K562 (cell line): ENCODE results near the gene DCLK3. TPM values are rescaled to one million over a fixed set of nuclear protein-coding genes. Genes with fewer than 3 reads are reported as not detected.
A peak's percentile ranks its signal among the peaks of the same experiment; 100 is the strongest.

ENCODE experiments used
- ATF3 ChIP-seq, 2 experiments: fragments of 450-650 bp in 1 of 2; sonication (generic) in 1 of 2; formaldehyde crosslinking in 1 of 2; IDR thresholded peaks in 1 of 2; conservative IDR thresholded peaks in 1 of 2; 2 replicates each; pipeline versions ENCODE4 v1.6.1 to v1.8.1; 2016 to 2023; ENCODE audit warnings: mild to moderate bottlenecking in 2 of 2, moderate library complexity in 2 of 2, inconsistent platforms in 1 of 2, missing genetic modification reagents in 1 of 2
- CREM ChIP-seq: IDR thresholded peaks from 2 replicates; pipeline ENCODE4 v1.6.1; 2014; ENCODE audit warnings: antibody characterized with exemption, low read depth
- DACH1 ChIP-seq: fragments of 450-650 bp; IDR thresholded peaks from 2 replicates; pipeline ENCODE4 v1.6.1; 2018; ENCODE audit not compliant: partially characterized antibody
- DEAF1 ChIP-seq: fragments of 450-650 bp; formaldehyde crosslinking; IDR thresholded peaks from 2 replicates; pipeline ENCODE4 v1.4.0; 2020; ENCODE audit warnings: mild to moderate bottlenecking, moderate library complexity
- ILK ChIP-seq: fragments of 450-650 bp; IDR thresholded peaks from 2 replicates; pipeline ENCODE4 v1.6.1; 2016; ENCODE audit warnings: missing genetic modification characterization, low read depth, mild to moderate bottlenecking, missing compliant biosample characterization, moderate library complexity, borderline replicate concordance
- PBX2 ChIP-seq, 2 experiments: IDR thresholded peaks in 1 of 2; conservative IDR thresholded peaks in 1 of 2; 2 replicates each; pipeline ENCODE4 v1.6.1; 2016; ENCODE audit warnings: low read depth in 2 of 2, mild to moderate bottlenecking in 1 of 2, missing compliant biosample characterization in 1 of 2, missing genetic modification characterization in 1 of 2, moderate library complexity in 1 of 2
- SMC3 ChIP-seq: conservative IDR thresholded peaks from 2 replicates; pipeline ENCODE4 v1.6.1; 2011; ENCODE audit warnings: low read depth, low read length, improper control_type of control experiment; ENCODE audit not compliant: insufficient read depth
- STAG1 ChIP-seq: sonication (generic); formaldehyde crosslinking; IDR thresholded peaks from 2 replicates; pipeline ENCODE4 v1.5.0; 2020; ENCODE audit warnings: missing genetic modification reagents, borderline replicate concordance
- TBP ChIP-seq: optimal IDR thresholded peaks from 2 replicates; pipeline ENCODE3; 2011; ENCODE audit warnings: low read depth, low read length, improper control_type of control experiment
- THAP12 ChIP-seq: fragments of 250-450 bp; sonication (Bioruptor Pico); IDR thresholded peaks from 2 replicates; pipeline ENCODE4 v1.9.0; 2021; ENCODE audit warnings: mild to moderate bottlenecking, inconsistent platforms
- ZNF449 ChIP-seq: fragments of 250-450 bp; sonication (Bioruptor Pico); IDR thresholded peaks from 2 replicates; pipeline ENCODE4 v1.8.0; 2022; ENCODE audit warnings: moderate library complexity, mild to moderate bottlenecking, inconsistent platforms
- ZNF644 ChIP-seq: fragments of 200-800 bp; sonication (Bioruptor generic); IDR thresholded peaks from 2 replicates; pipeline ENCODE4 v1.6.1; 2016; ENCODE audit warnings: low read depth, missing genetic modification characterization, missing compliant biosample characterization
- polyA plus RNA-seq, 8 experiments: library from polyadenylated mRNA; depleted of rRNA in 4 of 8; stranded (reverse) in 5 of 8; unstranded in 3 of 8; fragments of >200 nt; fragmentation: Nextera tagmentation in 2 of 8; fragmentation: Illumina TruSeq in 1 of 8; extraction: Ambion mirVana in 2 of 8; extraction: Trizol in 1 of 8; gene quantifications; 2 replicates each; pipeline versions ENCODE4 v1.2.1 to v1.2.3, GENCODE V29; 2011 to 2014; ENCODE audit warnings: inconsistent platforms in 1 of 8, missing spikeins in 1 of 8
- total RNA-seq, 7 experiments: library from RNA; depleted of rRNA in 6 of 7; stranded (reverse); fragments of >200 nt in 6 of 7; fragmentation: Illumina TruSeq in 2 of 7; extraction: Trizol in 2 of 7; gene quantifications; 2 replicates each; pipeline versions ENCODE4 v1.2.1 to v1.2.3, GENCODE V29; 2011 to 2021; ENCODE audit warnings: low replicate concordance in 1 of 7

DCLK3 gene
- total and polyA plus RNA-seq, 9 of the 15 experiments (the other 6 are each of a cell fraction or from before 2014, with no cell fraction given), result not detected

- no peak for TF ChIP-seq THAP12 (CRISPR knock-in tag)
- TF ChIP-seq SMC3, result peak; percentile 88
- TF ChIP-seq CREM, result no peak
- no peak for TF ChIP-seq TBP
- no peak for TF ChIP-seq ZNF449 (CRISPR knock-in tag)
- no peak for TF ChIP-seq ILK (tag)
- TF ChIP-seq ZNF644, result no peak
- no peak for TF ChIP-seq ATF3 (IDR thresholded peaks at IDR 0.05)
- TF ChIP-seq ATF3 (CRISPR knock-in tag; conservative IDR thresholded peaks at IDR 0.05), result no peak
- peak; percentile 61; the same call in 1 of the 2 replicates for TF ChIP-seq STAG1
- TF ChIP-seq PBX2 (CRISPR knock-in tag; IDR thresholded peaks at IDR 0.05; ENCODE audit: low read depth), result no peak
- 0 out of 2 replicates have a peak, but pooled peaks have one; percentile 14 for TF ChIP-seq PBX2 (tag; conservative IDR thresholded peaks at IDR 0.05; ENCODE audit: low read depth)
- TF ChIP-seq DACH1, result no peak
- TF ChIP-seq DEAF1 (CRISPR knock-in tag), result peak; percentile 94
These were observed 63.7 kb downstream of the DCLK3 start (continued) for GRCh38 chr3:36700537-36701248.
